D341Med (cell line): Measurements from ENCODE around the gene ZFP62.
"Not testable (repeated sequence)": the region's sequence is repeated elsewhere in the genome, so short reads cannot be mapped to it uniquely, and the experiment has no call there.

Experiments
- DNase-seq: peaks from one replicate; pipeline ENCODE4 v3.0.0; 2012; ENCODE audit warnings: low spot score

Gene ZFP62

DNA sequence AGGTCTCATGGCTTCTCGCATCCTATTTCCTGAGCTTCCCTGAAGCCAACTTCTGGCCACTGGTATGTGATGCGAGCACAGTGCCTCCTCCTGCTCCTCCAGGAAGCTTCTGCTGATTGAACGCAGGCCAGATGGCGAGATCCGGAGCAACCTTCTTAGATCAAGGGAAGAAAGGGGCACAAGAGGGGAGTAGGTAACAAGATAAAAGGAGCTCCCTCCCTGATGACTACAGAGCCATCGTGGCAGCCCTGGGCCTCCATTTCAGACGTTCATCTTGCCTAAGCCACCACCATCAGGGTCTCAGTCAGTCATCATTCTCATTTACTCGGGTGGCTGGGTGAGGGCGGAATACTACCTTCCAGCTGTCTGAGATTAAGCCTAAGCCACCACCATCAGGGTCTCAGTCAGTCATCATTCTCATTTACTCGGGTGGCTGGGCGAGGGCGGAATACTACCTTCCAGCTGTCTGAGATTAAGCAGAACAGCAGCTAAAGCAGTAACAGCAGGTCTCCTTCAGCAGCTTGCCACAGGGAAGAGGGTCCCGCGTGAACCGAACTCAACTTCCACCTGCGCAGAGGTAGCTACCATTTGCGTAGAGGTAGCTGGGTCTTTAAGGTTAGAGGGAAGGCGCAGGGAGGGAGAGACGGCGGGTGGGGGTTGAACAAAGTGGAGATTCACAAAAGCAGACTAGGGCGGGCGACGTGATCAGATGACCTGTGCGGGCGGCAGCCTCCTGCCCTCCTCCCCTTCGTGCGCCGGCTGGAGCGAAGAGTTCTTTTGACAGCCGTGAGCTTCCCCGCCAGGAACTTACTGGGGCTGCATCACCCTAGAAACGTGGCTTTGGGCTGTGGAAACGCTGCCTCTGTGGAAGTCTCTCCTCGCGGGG is 30.6 kb downstream of the ZFP62 start:
- peak; percentile 68 for DNase-seq

DNA sequence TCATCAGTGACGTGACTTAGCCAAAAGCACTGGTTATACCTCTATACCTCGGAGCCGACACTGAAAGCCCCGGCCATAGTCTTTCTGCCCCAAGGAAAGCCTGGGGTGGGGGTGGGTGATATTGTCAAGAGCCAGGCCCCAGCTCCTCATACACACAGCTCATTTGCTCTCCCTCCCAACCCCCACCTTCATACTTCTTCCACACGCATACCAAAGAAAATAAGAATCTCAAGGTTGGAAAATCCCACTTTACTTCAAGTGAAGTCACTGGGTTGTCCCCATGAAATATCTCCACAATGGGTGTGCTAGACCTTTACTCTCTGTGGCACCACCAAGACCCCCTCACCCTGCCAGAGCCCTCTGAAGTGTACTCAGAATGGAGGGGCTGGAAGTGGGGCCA is 31.4 kb downstream of the ZFP62 start:
- DNase-seq = no peak

DNA sequence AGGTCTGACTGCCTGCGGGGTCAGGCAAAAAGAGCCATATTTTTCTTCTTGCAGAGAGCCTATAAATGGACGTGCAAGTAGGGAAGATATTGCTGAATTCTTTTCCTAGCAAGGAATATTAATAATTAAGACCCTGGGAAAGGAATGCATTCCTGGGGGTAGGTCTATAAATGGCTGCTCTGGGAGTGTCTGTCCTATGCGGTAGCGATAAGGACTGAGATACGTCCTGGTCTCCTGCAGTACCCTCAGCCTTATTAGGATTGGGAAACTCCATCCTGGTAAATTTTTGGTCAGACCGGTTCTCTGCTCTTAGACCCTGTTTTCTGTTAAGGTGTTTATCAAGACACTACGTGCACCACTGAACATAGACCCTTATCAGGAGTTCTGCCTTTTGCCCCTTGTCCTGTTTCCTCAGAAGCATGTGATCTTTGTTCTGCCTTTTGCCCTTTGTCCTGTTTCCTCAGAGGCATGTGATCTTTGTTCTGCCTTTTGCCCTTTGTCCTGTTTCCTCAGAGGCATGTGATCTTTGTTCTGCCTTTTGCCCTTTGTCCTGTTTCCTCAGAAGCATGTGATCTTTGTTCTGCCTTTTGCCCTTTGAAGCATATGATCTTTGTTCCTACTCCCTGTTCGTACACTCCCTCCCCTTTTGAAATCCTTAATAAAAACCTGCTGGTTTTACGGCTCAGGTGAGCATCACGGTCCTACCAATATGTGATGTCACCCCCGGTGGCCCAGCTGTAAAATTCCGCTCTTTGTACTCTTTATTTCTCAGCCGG is 32.1 kb downstream of the ZFP62 start:
- not testable (repeated sequence) for DNase-seq

- not testable (repeated sequence) for DNase-seq
Measured at GRCh38 chr5:180827374-180827773, 33.7 kb downstream of the ZFP62 start.

- DNase-seq = no peak
Measured at GRCh38 chr5:180825768-180826525, 35.1 kb downstream of the ZFP62 start.

DNA sequence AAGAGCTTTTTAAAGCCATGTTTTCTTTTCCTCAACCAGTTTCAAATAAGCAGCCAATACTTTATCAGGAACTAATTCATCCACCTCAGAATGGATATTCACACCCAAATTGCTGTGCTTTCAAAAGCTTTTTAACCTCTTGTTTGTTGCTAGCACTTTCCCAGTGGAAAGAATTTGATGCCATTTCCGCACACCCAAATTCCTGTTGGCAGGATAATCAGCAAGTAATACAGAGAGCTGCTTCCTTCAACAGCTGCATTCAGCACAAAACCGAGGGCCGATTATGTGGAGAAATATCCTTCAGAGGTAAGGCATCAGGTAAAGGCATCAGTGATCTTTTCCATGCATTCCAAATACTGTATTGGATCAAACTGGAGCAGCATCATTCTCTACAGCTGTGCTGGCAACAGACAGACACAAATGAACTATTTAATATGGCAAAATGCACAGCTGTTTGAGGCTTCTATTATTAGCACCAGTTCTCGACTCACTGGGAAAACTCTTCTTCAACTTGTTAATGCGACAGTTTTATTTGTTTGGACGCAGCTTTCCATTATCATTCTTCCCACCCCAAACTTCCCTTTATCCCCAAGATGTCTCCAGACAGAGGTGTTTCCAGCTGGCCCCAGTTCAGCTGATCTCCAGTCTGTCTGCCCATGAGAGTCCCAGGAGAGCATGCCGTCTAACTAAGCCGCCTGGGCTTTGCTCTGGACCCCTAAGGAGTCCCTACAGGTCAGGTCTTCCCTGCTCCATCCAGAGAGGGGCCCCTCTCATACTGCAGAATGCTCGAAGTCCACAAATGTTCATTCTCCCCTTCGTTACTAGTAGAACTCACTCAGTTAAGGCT is 36.2 kb downstream of the ZFP62 start:
- DNase-seq = no peak

DNA sequence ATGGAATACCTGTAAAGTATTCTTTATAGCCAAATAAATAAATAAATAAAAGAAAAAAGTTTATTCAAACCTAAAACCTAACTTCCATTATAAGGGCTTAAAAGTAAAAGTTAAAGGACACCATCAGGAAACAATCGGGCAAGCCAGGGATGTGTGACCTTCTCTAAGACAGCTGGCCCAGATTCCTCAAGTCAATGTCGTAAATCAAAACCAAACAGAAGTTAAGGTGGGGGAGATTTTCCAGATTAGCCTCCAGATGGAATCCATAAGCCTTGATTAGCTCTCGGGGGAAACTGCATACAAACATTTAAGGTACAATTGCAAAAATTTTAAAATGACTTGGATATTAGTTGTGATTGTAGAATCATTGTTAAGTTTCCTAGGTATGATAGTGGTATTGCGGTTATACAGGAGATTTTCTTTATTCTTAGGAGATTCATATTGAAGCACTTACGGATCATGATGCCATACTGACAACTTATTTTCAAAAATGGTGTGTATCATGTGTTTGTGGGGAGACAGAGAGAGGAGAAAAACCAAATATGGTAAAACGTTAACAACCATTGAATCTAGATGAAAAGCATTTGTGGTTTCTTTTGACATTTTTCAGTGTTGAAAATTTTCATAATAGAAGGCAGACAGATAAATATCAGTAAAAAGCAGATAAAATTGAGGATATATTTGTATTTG is 37.0 kb downstream of the ZFP62 start:
- no peak for DNase-seq

- no peak for DNase-seq
Measured at GRCh38 chr5:180823346-180823745, 37.7 kb downstream of the ZFP62 start.

DNA sequence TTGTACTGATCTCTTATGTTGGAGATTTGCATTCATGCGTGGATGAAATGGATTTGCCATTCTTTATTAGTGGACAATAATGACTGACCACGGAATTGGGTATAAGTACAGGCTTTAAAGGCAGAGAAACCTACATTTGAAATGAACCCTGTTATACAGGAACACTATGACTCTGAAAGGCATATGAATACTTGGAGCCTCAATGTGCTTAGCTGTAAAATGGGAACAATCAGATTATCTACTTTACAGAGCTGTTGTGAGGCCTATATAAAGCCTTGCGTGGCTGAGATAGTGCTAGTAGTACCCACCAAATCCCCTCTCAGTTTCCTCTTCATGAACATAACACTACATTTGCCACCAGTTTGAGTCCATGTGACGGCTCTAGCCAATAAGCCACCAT is 39.5 kb downstream of the ZFP62 start:
- DNase-seq = no peak

DNA sequence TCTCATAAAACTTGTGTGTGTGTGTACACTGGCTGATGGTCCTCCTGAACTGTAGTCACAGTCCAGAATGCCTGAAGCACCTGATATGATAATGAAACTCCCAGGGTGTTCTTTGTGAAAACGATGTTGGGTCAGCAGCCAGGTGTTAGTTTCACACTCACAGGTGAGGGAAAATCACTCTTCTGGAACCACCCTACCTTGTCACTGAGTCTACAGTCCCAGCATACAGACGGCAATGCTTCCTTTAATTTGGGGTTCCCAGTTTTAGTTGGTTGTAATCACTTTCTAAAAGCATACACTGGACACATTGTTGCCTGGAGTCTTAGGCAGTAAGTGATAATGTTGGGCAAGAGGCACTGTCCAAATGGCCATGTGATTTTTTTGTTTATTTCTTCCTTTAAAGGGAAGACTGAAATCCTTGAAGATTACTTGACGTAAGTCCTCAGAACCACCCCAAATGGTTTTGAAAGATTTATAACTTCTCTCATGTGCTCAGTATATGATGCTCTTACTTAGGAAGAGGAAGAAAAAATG is 40.2 kb downstream of the ZFP62 start:
- no peak for DNase-seq

DNA sequence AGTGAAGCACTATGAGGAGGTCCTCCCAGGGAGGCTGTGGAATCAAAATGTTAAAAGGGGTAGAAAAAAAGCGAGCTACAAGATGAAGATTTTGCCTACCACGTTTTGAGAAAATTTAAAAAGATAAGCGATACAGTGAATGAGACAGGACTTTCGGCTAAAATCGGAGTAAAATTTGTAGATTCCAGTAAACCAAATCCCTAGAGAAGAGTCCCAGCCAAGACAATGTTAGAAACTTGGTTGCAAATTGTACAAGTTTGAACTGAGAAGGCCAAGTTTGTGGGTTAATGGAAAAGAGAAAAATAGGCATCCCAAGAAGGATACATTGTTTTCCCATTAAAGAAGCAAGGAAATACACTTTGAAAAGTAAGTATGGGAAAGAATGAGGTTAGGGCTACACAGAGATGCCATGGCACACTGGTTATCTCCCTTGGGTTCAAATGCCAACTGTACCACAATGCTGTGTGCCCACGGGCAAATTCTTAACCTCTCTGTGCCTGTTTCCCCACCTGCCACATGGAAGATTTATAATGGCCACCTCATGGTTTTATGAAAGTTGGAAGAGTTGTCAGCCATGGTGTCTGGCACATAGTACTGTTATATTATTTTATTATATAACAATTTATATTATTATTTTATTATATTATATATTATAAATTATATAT is 42.3 kb downstream of the ZFP62 start:
- no peak for DNase-seq

GRCh38 chr5:180817893-180818674 is 43.0 kb downstream of the ZFP62 start:
- no peak for DNase-seq

DNA sequence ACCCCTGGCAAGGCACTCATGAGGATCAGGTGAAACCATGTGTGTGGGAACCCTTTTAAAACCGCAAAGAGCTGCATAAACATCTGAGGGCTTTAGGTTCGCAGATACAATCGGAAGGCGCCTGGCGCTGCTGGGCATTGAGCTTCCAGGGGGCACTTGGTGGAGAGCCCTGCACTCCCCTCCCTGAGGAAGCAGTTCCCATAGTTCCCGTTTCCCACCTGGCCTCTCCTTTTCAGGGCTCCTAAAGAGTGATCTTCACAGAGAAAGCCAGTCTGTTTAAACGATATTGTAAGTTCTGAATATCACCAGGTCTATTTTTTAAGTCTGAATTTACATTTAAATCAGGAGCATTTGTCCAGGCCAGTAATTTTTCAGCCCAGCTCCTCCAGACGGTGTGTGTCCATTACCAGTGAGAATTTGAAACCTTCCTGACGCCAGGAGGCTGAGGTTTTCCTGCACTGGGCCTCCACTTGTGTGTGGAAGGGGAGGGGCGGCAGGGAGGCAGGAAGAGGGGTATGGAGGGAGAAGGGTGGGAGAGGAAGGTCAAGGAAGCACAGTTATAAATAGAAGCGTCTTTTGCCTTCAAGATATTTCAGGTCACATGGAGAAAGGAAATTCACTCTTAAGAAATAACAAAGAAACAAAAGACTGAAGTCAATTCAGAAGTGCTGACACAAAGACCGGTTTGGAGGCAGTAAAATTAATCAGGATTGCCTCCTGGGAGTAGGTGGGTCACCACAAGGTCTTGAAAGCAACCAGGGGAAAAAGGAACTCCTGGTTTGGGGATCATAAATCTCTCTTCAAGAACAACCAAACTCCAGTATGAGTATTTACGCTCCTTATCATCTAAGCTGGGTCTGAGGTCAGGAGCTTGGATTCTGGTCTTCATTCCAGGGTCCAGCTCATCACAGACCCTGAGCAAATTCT is 44.2 kb downstream of the ZFP62 start:
- DNase-seq = no peak

DNA sequence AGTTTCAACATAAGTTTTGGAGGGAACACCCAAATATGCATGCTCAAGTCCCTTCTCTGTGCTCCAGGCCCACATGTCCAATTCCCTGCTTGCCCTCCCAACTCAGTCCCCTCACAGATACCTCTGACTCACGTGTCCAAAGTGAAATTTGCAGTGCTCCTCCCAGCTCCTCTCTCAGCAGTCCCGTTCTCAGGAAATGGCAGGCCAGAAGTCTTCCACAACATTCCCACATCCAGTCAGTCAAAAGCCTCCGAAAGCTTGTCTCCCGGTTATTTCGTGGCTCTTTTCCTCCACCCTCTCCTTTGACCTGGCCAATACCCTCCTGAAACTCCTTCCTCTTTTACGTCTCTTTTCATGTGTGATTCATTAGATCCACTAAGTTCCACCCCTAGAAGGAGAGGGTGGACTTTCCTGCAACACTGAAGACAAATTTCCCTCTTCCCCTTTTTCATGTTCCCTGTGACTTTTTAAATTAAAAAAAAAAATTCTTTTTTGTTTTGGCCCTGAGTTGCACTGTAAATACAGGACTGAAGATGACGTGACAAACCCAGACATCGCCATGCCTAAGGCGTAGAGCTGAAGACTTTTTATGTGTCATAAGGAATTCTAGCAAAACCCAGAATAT is 45.7 kb downstream of the ZFP62 start:
- DNase-seq = no peak

GRCh38 chr5:180813420-180813819 is 47.7 kb downstream of the ZFP62 start:
- DNase-seq = no peak

- no peak for DNase-seq
Measured at GRCh38 chr5:180811623-180812124, 49.4 kb downstream of the ZFP62 start.

DNA sequence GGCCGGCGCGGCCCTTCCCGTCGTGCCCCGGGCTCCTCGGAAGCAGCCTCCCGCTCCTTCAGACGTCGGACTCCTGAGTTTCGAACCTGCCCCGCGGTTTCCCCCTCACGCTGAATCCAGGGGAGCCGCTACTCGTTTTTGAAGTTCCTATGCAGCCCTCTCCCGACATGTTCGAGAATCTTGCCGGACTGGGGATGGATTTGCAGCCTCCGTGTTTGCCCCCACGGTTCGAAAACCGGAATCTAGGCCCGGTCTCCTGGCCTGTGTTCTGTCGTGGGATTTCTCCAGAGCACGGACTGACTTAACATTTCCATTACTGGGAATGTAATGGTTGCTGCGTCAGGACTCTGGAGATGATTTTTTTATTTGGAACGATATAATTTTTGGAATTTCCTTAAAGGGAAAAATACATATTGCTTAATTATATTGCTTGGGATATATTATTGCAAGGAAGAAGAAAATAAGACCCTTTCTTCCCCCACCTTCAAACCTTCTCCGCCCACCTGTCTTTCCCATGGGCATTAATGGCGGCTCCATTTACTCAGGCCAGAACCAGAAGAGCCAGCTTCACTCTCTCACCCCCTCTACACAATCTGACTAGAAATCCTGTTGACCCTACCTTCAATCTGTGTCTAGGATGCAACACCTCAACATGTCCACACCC is 50.0 kb downstream of the ZFP62 start:
- DNase-seq = no peak
